B cell (primary cell): ENCODE measurements around the gene ZNF618. TPM values are rescaled to one million over a fixed set of nuclear protein-coding genes. Genes with fewer than 3 reads are reported as not detected.

Source experiments
- ATAC-seq: fragments of 200-7000 bp; cut with Tn5 transposase; one replicate; pipeline ENCODE4 v1.10.0; 2021; ENCODE audit warnings: low read depth, mild to moderate bottlenecking, moderate number of reproducible peaks, moderate library complexity
- CTCF ChIA-PET: fragments of 350-600 bp; sonication (Branson Sonifier 250); formaldehyde crosslinking; loops from one replicate; lab custom pipeline; 2021; ENCODE audit warnings: antibody characterized with exemption, inconsistent platforms; lab: Charles Lee
- POLR2A ChIA-PET: fragments of 350-600 bp; sonication (Branson Sonifier 250); formaldehyde crosslinking; loops from one replicate; lab custom pipeline; 2021; ENCODE audit warnings: antibody characterized with exemption; lab: Charles Lee
- DNase-seq: peaks from one replicate; pipeline ENCODE4 v3.0.0; 2013
- H2AFZ ChIP-seq: 2 replicates; pipeline ENCODE4 v1.6.1; 2012; ENCODE audit warnings: mild to moderate bottlenecking, low read depth, low read length; ENCODE audit not compliant: insufficient read depth, poor library complexity, severe bottlenecking
- H3K27ac ChIP-seq, 2 donors: 1 replicate in 1 of 2; 2 replicates in 1 of 2; pipeline ENCODE4 v1.5.1; 2012 to 2013; ENCODE audit warnings: low read length in 2 of 2, mild to moderate bottlenecking in 2 of 2, moderate library complexity in 1 of 2
- H3K27me3 ChIP-seq, 4 experiments: fragments of 200-600 bp in 1 of 4; sonication (generic) in 1 of 4; replicated peaks in 1 of 4; 1 replicate in 2 of 4; 2 replicates in 2 of 4; pipeline versions ENCODE4 v1.6.1 to v1.7.0; 2013 to 2016; ENCODE audit warnings: low read length in 3 of 4, mild to moderate bottlenecking in 2 of 4, mixed read lengths in 1 of 4, moderate library complexity in 1 of 4; ENCODE audit not compliant: insufficient read depth in 4 of 4, control insufficient read depth in 3 of 4; ENCODE audit errors: control extremely low read depth in 1 of 4
- H3K36me3 ChIP-seq, 2 experiments: replicated peaks in 1 of 2; 1 replicate in 1 of 2; 2 replicates in 1 of 2; pipeline versions ENCODE4 v1.6.1 to v1.7.1; 2013; ENCODE audit warnings: low read length in 1 of 2; ENCODE audit not compliant: insufficient read depth in 2 of 2, control insufficient read depth in 1 of 2; ENCODE audit errors: control extremely low read depth in 1 of 2, extremely low read depth in 1 of 2
- H3K4me1 ChIP-seq, 2 donors: fragments of 200-600 bp in 1 of 2; sonication (generic) in 1 of 2; 1 replicate in 1 of 2; 2 replicates in 1 of 2; pipeline versions ENCODE4 v1.5.1 to v1.6.1; 2013 to 2017; ENCODE audit warnings: low read length in 2 of 2; ENCODE audit not compliant: control insufficient read depth in 2 of 2, insufficient read depth in 2 of 2
- H3K4me2 ChIP-seq: replicated peaks from 2 replicates; pipeline ENCODE3; 2012; ENCODE audit warnings: mild to moderate bottlenecking, low read depth, low read length; ENCODE audit not compliant: poor library complexity, severe bottlenecking
- H3K4me3 ChIP-seq, 5 experiments: fragments of 200-600 bp in 1 of 5; sonication (generic) in 1 of 5; 1 replicate in 3 of 5; 2 replicates in 2 of 5; pipeline versions ENCODE4 v1.5.1 to v1.7.0; 2011 to 2016; ENCODE audit warnings: low read length in 4 of 5, mild to moderate bottlenecking in 4 of 5, low read depth in 2 of 5, control low read depth in 1 of 5, moderate library complexity in 1 of 5; ENCODE audit not compliant: insufficient read depth in 1 of 5; ENCODE audit errors: control extremely low read depth in 1 of 5, extremely low read depth in 1 of 5
- H3K79me2 ChIP-seq: fragments of 200-600 bp; sonication (generic); one replicate; pipeline ENCODE4 v1.6.0; 2016; ENCODE audit warnings: low read length; ENCODE audit not compliant: control insufficient read depth, insufficient read depth
- H3K9ac ChIP-seq: fragments of 200-600 bp; sonication (generic); 2 replicates; pipeline ENCODE4 v1.6.1; 2017; ENCODE audit warnings: mild to moderate bottlenecking, low read length, moderate library complexity
- H3K9me3 ChIP-seq, 3 donors: one replicate each; pipeline versions ENCODE4 v1.6.1 to v1.7.1; 2013; ENCODE audit warnings: low read length in 2 of 3; ENCODE audit not compliant: control insufficient read depth in 2 of 3, insufficient read depth in 1 of 3; ENCODE audit errors: control extremely low read depth in 1 of 3
- H4K20me1 ChIP-seq: 2 replicates; pipeline ENCODE4 v1.6.0; 2012; ENCODE audit warnings: mild to moderate bottlenecking, low read length; ENCODE audit not compliant: insufficient read depth, control insufficient read depth, poor library complexity, severe bottlenecking
- H3K27ac Mint-ChIP-seq: one replicate; pipeline ENCODE4 v1.8.0; 2021; ENCODE audit warnings: mixed read lengths
- H3K27me3 Mint-ChIP-seq: one replicate; pipeline ENCODE4 v1.8.0; 2021; ENCODE audit warnings: mixed read lengths
- H3K4me1 Mint-ChIP-seq: one replicate; pipeline ENCODE4 v1.8.0; 2021; ENCODE audit warnings: mixed read lengths
- H3K4me3 Mint-ChIP-seq: one replicate; pipeline ENCODE4 v1.8.0; 2021; ENCODE audit warnings: mixed read lengths
- H3K9me3 Mint-ChIP-seq: one replicate; pipeline ENCODE4 v1.8.0; 2022; ENCODE audit warnings: mixed read lengths; ENCODE audit not compliant: insufficient read depth
- CTCF ChIP-seq: fragments of 200-600 bp; IDR thresholded peaks from one replicate; pipeline ENCODE4 v1.8.0; 2022; ENCODE audit warnings: antibody characterized with exemption, mild to moderate bottlenecking
- EZH2 ChIP-seq: IDR thresholded peaks from 2 replicates; pipeline ENCODE4 v1.6.1; 2012; ENCODE audit warnings: borderline replicate concordance, low read depth, mild to moderate bottlenecking, moderate library complexity, low read length; ENCODE audit not compliant: insufficient read depth, poor library complexity, severe bottlenecking
- WGBS: methylation state at CpG from one replicate; pipeline ENCODE4 v1.1.5; 2013; ENCODE audit warnings: missing lambda C conversion rate; ENCODE audit not compliant: insufficient coverage; 5-methylcytosine and 5-hydroxymethylcytosine counted together
- intact Hi-C: fragments of 100-400 bp; cut with micrococcal nuclease; formaldehyde crosslinking; loops from one replicate; pipeline ENCODE4 v1.10.0; 2022
- polyA plus RNA-seq: library from polyadenylated mRNA; depleted of rRNA; stranded (reverse); fragments of >200 nt; gene quantifications from 2 replicates; pipeline ENCODE4 v1.2.3, GENCODE V29; 2012
- total RNA-seq, 2 donors: library from RNA; stranded (reverse); fragments of 120-200 nt in 1 of 2; gene quantifications; 1 replicate in 1 of 2; 2 replicates in 1 of 2; pipeline versions ENCODE4 v1.2.3 to v1.2.4, GENCODE V29; 2013 to 2022

The ZNF618 gene
- total and polyA plus RNA-seq, 2 donors (not counting 1 experiment from before 2014, with no cell fraction given) = 1.4 to 2.5 TPM

GRCh38 chr9:113858282-113858681, 17.8 kb upstream of the ZNF618 start:
- peaks cover 0 to 8% (median 1%) of the 10 kb centered on the region in 4 experiments for H3K27me3 ChIP-seq
- H3K9ac ChIP-seq = no peak overlapping the region
- no peak overlapping the region for H3K4me3 ChIP-seq
- ChIA-PET CTCF (no interaction called here), POLR2A (no interaction called here)
- no peaks in the 10 kb centered on the region for H3K9me3 ChIP-seq
- H3K4me1 Mint-ChIP-seq = no peaks in the 10 kb centered on the region
- H3K27me3 Mint-ChIP-seq = peaks cover 33% of the 10 kb centered on the region
- no peak overlapping the region for H2AFZ ChIP-seq
- no peak overlapping the region for H3K4me2 ChIP-seq
- whole genome bisulfite sequencing = 60% methylated on average over 1 of the region's 1 CpG
- DNase-seq (no peak), ATAC-seq (no peak)
- H3K4me3 Mint-ChIP-seq = no peak overlapping the region
- TF ChIP-seq EZH2 (no peak), CTCF (no peak)
- intact Hi-C loops = no loop called here
- no peaks in the 10 kb centered on the region for H3K4me1 ChIP-seq
- H3K27ac Mint-ChIP-seq = no peak overlapping the region
- H3K36me3 ChIP-seq = no peaks in the 10 kb centered on the region
- H3K79me2 ChIP-seq = no peaks in the 10 kb centered on the region
- no peaks in the 10 kb centered on the region for H3K9me3 Mint-ChIP-seq
- H4K20me1 ChIP-seq = no peaks in the 10 kb centered on the region
- no peak overlapping the region for H3K27ac ChIP-seq

- intact Hi-C loops = no loop called here
- ATAC-seq = no peak
- no peak overlapping the region for H3K9ac ChIP-seq
- H3K4me1 ChIP-seq = no peaks in the 10 kb centered on the region
- Mint-ChIP-seq H3K4me1 (no peaks in the 10 kb centered on the region), H3K9me3 (peaks cover 3% of the 10 kb centered on the region), H3K4me3 (no peak overlapping the region), H3K27ac (no peak overlapping the region), H3K27me3 (peaks cover 36% of the 10 kb centered on the region)
- no peak overlapping the region for H2AFZ ChIP-seq
- TF ChIP-seq EZH2 (no peak), CTCF (no peak)
- no CpG with 5 or more reads among the region's 2 CpGs for WGBS
- H4K20me1 ChIP-seq = no peaks in the 10 kb centered on the region
- POLR2A ChIA-PET = no interaction called here
- H3K4me2 ChIP-seq = no peak overlapping the region
- no peaks in the 10 kb centered on the region for H3K36me3 ChIP-seq
- no peak overlapping the region for H3K4me3 ChIP-seq
- peaks cover 0 to 6% (median 1%) of the 10 kb centered on the region in 4 experiments for H3K27me3 ChIP-seq
- no peaks in the 10 kb centered on the region for H3K9me3 ChIP-seq
- no peak overlapping the region for H3K27ac ChIP-seq
- H3K79me2 ChIP-seq = no peaks in the 10 kb centered on the region
- DNase-seq = no peak
- CTCF ChIA-PET = no interaction called here
Observed at GRCh38 chr9:113863345-113863744, 12.8 kb upstream of the ZNF618 start.
